GM19397 (cell line): ENCODE results near the gene ANKRD16.
"Not testable (repeated sequence)": the region's sequence is repeated elsewhere in the genome, so short reads cannot be mapped to it uniquely, and the experiment has no call there.

Experiments used
- ATAC-seq: cut with Tn5 transposase; IDR thresholded peaks from one replicate; pipeline ENCODE4 v1.9.1; 2021; ENCODE audit warnings: mild to moderate bottlenecking, moderate library complexity; ENCODE audit not compliant: unreplicated experiment

The ANKRD16 gene

DNA sequence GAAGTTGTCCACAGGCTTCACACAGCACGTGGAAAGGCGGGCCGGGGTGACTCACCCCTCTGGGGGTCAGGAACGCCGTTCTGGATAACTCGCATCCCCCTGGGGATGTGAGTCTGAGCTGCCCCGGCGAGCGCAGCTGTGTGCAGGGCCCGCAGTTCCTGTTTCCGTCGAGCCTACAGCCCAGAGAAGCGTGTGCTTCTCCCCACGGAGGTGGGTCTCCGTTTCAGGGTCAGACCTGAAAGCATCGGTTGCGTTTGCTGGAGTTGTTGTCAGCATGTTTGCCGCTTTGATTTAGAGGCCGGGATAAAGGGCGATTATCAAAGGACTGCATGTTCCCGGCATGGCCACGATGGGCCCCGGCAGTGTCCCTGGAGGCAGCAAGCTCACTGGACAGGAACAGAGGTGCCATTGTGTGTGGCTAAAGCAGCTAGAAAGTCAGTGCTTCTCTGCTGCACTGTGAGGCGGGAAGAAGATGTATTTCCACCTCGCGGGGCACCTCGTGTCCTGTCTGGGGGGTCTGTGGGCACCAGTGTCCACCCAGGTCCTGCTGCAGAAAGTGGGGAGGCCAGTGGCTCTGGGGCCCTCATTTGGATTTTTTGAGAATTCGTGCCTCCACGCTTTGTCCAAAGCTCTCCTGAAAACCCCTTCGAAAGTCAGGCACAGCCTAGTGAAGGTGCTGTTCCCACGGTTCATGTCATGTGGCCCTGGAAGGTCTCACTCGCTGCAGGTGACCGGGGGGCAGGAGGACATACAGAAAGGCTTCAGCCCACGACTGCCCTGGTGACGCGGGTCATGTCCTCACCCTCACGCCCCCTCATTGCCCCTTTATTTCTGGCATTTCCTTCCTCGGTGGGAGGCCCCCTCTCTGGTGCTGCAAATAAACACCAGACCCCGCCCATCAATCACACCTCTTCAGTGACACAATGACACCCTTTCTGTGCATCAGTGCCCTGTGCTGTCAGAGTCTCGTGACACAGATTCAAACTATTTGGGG, 49.1 kb downstream of the ANKRD16 start:
- peak; percentile 84 for ATAC-seq

DNA sequence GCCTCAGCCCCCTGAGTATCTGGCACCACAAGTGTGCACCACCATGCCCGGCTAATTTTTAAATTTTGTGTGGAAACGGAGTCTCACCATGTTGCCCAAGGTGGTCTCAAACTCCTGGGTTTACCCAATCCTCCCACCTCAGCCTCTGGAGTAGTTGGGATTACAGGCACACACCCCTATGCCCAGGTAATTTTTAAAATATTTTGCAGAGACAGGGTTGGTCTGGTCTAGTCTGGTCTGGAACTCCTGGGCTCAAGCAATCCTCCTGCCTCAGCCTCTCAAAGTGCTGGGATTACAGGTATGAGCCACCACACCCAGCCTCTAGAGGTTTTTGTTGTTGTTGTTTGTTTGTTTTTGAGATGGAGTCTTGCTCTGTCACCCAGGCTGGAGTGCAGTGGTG, 53.5 kb downstream of the ANKRD16 start:
- not testable (repeated sequence) for ATAC-seq

DNA sequence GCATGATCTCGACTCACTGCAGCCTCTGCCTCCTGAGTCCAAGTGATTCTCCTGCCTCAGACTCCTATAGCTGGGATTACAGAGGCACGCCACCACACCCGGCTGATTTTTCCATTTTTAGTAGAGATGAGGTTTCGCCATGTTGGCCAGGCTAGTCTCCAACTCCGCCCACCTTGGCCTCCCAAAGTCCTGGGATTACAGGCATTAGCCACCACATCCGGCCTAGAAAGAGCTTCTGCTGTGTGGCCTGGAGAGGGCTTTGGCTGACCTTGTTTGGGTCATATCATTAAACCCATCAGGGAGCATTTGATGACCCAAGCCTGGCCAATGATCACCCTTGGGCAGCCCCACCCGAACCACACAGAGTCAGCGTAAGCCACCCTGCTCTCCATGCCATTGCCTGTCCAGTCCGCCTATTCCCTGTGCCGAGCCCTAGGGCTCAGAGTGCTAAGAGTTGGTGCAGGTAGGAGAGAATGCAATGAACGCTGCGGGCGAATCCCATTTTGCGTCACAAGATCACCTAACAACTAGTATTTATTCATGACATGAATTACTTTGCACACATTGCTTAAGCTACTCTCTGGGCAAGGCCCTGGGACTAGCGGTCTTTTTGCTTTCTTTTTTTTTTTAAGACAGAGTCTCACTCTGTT, 54.1 kb downstream of the ANKRD16 start:
- no peak for ATAC-seq

DNA sequence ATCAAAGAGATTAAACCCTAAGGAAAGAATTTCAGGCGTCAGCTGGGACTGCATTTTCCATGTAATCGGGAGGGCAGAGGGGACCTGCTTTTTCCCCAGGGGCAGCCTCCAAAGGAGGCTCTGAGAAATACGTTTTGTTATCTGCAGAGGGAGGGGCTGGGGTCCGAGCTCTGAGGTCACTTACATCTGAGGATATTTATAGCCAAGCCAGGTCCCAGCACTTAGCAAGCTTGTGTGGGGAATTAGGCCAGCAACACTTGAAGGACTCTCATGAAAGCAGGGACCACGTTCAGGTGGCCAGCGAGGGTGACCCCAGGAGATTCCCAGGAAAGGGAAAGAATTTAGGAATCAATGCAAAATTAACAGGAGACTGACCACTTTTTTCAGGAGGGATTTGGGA, 55.9 kb downstream of the ANKRD16 start:
- no peak for ATAC-seq

DNA sequence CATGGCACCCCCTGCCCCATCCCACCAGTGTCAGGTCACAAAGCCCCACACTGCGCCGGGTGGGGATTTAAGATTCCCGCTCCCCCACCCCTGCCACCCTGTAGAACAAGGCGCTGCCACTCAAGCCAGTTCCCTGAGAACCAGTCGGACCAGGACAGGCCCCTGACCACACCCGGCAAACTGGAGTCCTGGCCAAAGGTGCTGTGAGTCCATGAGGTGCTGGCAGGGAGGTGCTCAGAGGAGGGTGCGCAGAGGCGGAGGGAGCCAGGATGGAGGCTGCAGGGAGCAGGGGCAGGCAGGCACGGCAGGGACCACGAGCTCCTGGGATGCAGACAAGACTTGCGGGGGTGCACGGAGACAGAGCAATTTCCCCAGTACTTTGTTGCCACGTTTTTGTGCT, 56.7 kb downstream of the ANKRD16 start:
- ATAC-seq = no peak

DNA sequence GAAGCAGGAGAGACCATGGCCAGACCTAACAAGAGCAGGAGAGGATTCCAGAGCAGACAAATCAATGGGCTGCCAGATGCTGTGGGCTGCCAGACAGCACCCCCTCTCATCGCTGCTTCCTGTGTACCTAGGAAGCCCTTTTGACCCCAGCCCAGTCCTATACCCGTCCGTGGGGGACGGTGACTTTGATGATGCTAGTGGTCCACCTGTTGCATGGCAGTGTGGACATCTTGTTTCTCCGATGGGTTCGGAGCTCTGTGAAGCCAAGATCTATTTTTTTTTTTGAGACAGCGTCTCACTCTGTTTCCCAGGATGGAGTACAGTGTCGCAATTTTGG, 58.3 kb downstream of the ANKRD16 start:
- ATAC-seq = no peak

DNA sequence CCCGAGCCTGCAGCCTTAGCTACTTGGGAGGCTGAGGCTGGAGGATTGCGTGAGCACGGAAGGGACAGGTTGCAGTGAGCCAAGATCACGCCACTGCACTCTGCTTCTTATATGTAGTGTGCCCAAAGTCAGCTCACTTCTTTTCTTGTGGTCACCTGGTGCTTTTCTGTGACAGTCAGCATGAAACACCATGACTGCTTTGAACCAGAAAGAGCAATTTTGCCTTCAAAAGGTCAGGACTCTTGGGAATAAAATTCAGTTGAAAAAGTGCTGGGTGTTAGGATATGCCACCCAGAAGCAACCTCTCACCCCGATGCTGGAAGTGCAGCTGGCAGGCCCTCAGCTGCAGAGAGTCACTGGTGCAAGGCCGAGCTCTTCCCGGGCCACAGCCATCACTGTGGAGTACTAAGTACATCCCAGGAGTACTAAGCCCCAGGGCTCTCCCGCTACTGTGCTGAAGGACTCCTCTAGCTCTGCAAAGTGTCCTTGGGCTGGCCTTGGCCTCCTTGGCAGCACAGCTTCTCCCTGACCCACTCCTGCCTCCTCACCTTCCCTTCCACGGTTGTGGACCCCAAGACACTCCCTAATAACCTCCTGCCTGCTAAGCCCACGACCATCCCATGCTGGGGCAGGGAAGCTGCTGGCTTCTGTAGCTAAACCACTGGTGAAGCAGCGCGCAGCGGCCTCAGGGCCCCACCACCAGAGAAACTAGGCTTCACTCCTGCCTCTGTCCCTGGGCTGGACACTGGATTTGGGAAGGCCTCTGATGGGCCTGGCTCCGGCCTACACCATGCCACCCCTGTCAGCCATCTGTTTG, 58.9 kb downstream of the ANKRD16 start:
- ATAC-seq = no peak

DNA sequence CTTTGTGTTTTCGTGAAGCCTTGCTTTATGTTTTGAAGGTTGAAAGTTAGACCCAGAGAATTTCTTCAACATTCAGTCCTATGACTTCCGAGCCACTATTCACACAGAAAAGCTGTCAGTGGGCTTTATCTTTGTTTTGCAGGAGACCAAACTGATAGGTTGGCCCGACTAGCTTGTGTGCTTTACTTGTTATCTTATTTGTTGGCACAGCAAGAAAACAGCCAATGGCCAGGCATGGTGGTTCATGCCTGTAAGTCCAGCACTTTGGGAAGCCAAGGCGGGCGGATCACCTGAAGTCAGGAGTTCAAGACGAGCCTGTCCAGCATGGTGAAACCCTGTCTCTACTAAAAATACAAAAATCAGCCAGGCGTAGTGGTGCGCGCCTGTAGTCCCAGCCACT, 60.4 kb downstream of the ANKRD16 start:
- no peak for ATAC-seq

DNA sequence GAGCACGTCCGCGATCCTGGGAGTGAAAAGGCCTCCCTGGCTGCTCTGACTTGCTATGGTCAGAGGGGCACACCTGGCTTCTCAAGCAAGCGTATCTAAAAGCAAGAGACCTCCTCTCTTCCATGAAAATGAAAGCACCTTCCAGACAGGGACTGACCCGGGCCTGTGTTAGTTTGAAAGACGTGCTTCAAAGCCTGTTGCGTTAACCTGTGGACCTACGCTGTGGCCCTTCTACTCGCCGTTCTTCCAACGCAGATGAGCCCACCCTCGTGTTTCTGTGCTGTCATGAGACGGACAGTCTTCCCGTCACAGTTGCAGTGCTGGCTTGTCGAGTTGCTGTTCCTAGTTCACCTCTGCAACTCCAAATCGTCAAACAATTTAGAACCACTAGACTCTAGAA, 61.0 kb downstream of the ANKRD16 start:
- ATAC-seq = no peak

DNA sequence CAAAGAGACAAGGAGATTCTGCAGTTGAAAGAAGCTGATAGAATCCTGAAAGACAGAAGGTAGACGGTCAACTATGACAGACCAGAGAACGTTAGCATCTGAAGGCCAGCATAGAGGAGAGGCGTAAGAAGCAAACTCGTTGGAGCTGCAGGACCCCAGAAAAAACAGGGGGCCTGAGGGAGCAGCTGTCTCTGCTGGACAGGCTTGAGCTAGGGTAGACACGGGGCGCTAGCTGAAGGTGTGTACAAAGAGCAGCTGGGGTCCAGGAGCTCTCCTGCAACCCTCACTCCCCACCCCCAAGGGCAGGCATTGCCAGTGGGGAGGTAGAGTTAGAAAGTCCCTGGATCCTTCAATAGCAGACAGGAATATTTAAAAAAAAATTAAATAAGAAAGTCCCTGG, 61.9 kb downstream of the ANKRD16 start:
- ATAC-seq = no peak

DNA sequence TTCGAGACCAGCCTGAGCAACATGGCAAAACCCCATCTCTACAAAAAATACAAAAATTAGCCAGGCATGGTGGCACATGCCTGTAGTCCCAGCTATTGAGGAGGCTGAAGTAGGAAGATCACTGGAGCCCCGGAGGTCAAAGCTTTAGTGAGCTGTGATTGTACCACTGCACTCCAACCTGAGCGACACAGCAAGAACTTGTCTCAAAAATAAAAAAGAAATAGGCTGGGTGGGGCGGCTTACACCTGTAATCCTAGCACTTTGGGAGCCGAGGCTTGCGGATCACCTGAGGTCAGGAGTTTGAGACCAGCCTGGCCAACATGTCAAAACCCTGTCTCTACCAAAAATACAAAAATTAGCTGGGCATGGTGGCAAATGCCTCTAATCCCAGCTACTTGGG, 63.2 kb downstream of the ANKRD16 start:
- not testable (repeated sequence) for ATAC-seq

DNA sequence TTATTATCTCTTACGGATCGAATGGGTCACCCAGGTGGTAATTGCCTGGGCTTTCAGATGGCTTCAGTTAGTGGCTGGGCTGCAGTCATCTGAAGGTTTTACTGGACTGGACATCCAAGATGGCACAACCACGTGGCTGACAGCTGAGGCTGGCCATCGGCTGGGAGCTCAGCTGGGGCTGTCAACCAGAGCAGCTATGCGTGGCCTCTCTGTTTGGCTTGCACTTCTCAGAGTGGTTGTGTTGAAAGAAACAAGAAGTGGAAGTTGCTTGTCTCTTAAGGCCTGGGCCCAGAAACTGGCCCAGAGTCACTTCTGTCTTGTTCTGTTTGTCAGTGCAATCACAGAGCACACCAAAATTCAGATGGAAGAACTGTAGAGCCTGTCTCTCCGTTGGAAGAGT, 70.8 kb downstream of the ANKRD16 start:
- ATAC-seq = peak; percentile 31

DNA sequence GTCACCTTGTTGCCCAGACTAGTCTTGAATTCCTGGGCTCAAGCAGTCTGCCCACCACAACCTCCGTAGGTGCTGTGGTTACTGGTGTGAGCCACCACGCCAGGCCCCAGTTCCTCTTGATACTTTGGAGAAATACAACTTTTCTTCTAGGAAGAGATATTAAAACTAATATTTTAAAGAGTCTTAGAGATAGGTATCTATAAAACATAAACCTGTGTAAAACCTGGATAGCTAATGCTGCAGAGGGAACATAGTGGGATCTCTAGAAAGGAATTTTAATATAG, 71.7 kb downstream of the ANKRD16 start:
- ATAC-seq = no peak

DNA sequence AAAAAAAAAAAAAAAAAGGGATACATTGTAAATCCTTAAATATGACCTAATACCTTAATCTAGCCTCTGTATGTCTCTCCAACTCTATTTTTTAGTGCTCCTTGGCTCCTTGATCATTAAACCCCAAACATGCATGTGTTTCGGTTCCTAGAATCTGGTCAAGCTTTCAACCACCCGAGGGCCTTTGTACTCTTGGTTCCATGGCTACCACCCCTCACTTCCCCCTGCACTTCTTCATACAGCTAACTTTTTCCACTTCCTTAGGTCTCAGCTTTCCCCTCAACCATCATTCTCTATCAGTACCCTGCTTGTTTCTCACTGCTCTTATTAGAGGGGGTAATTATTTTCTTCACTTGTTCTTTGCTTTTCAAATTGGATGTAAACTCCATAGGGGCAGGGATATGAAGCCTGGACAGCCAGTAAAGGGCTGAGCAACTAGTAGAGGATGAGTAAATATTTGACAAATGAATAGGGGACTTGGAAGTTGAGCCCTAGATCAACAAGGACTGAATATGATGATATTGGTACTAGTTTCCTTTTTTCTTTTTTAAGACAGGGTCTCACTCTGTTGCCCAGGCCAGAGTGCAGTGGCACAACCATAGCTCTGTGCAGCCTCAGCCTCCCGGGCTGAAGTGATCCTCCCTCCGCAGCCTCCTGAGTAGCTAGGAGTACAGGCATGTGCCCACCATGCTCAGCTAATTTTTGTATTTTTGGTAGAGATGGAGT, 72.2 kb downstream of the ANKRD16 start:
- ATAC-seq = no peak

DNA sequence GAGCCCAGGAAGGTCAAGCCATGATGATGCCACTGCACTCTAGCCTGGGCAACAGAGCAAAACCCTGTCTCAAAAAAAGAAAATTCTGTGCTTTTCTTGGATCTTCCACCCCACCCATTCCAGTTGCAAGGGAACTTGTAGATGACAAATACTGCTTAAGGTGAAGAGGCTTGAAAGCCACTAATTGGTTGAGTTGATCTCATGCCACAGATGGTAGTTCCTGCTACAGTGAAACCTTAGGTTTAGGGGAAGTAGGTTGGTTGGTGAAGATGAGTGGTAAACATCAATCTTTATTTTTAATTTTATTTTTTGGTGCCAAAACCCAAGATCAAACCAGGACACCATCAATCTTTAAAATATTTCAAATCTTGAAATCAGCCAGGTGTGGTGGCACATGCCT, 73.5 kb downstream of the ANKRD16 start:
- ATAC-seq = no peak

DNA sequence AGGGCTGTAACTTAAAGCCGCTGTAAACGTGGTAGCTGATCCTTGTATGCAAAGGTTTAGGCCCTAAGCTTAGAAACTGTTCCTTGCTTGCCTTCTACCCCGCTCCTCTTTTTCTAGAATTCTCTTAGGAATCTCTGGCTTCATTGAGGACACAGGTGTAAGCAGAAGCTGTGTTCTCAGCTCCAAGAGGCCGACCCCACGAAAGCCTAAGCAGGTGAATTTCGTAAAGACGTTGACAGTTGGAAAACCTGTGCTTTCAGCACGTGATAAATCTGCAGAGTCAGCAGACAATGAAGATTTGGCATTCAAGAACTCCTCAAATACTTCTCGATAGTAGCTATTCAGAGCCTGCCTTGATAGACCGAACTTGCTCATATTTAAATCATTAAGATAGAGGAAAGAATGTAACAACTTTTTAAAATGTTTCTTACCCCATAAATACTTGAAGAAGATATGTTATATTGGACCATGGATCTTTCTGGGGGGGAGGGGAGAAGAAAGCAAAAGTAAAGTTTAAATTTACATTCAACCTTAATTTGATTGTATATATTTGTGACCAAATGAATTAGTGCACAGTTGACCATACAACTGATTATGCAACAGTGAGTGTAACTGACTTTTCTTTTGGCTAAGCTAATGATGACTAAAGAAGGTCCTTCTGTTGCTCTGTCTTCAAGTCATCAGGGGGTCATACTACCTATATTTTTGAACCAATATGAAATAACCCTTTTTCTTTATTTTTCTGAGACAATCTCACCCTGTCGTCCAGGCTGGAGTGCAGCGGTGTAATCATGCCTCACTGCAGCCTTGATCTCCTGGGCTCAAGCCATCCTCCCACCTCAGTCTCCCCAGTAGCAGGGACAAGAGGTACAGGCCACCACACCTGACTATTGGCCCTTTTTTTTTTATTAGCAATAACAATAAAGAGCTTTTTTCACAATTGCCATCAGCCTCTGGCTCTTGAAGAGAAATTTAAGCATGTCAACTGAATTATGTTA, 75.3 kb downstream of the ANKRD16 start:
- no peak for ATAC-seq

DNA sequence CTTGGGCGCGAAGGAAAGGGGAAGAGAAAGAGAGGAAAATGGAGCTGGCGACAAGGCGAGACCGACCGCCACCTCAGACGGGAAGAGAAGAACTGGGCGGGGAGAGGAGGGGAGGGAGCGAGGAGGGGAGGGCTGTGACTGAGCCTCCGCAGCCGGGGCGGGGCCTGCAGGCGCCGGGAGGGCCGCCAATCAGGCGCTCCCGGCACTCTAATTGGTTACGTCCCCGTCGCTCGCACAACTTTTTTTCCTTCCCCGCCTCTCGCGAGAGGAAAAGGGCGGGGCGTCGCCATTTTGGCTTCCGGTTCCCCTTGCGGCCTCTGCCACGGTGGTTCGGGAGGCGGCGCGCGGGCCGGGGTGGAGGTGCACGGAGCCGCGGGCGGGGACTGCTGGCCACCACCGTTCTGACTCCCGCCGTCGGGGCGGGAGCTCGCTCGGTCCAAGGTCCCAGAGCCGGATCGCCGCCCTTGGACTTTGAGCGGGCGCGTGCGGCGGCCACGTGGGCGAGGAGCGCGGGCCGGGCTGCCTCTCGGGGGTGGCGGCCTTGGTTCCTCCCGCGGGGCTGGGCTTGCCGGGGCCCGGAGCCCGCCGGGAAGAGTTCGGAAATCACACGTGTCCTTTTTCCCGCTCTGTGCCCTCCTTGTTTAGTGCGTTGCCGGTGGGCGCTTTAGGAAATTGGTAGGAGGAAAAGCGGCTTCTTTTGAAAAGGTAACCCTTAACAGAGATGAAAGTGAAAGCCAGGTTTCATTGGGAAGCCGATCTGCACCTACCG, 76.2 kb downstream of the ANKRD16 start, which contains the start of gene GDI2:
Gene GDI2 (minus strand): TSS at position 94 of the 769 bp plus-strand sequence. CDS start 176 bp downstream, outside the sequence.
- ATAC-seq = peak; percentile 80

DNA sequence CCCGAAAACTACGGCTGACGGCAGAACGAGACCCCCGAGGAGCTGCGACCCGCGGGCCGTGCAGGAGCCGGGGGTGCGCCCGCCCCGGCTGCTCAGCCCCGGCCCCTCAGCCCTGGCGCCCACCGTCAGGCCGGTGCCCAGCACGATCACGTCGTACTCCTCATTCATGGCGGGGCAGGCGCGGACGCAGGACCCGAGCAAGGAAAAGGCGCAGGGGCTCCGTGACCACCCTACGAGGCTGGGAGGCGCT, 76.7 kb downstream of the ANKRD16 start:
- ATAC-seq = peak; percentile 28
